GM19328 (cell line): Measurements from ENCODE around the gene UNC80.

Experiments used
- ATAC-seq: cut with Tn5 transposase; IDR thresholded peaks from one replicate; pipeline ENCODE4 v1.9.1; 2021; ENCODE audit warnings: mild to moderate bottlenecking, moderate library complexity; ENCODE audit not compliant: unreplicated experiment

Gene UNC80

GRCh38 chr2:209960676-209961630 is 189.3 kb downstream of the UNC80 start:
- peak; percentile 95 for ATAC-seq

GRCh38 chr2:209965723-209966122 is 194.1 kb downstream of the UNC80 start:
- ATAC-seq: no peak

- no peak for ATAC-seq
Measured at GRCh38 chr2:209969692-209970091, 198.1 kb downstream of the UNC80 start.

- ATAC-seq: no peak
Measured at GRCh38 chr2:209970271-209970670, 198.6 kb downstream of the UNC80 start.

GRCh38 chr2:209970711-209971110 is 199.1 kb downstream of the UNC80 start:
- ATAC-seq: no peak

- ATAC-seq: no peak
Measured at GRCh38 chr2:209973328-209973727, 201.7 kb downstream of the UNC80 start.

- ATAC-seq: no peak
Measured at GRCh38 chr2:209974576-209974975, 202.9 kb downstream of the UNC80 start.

GRCh38 chr2:209976698-209977385 is 205.2 kb downstream of the UNC80 start:
- ATAC-seq: no peak

- ATAC-seq: no peak
Measured at GRCh38 chr2:209977386-209978239, 206.0 kb downstream of the UNC80 start.

- no peak for ATAC-seq
Measured at GRCh38 chr2:209984291-209984690, 212.7 kb downstream of the UNC80 start.

GRCh38 chr2:209985874-209986273 is 214.2 kb downstream of the UNC80 start:
- no peak for ATAC-seq

GRCh38 chr2:209986415-209986814 is 214.8 kb downstream of the UNC80 start:
- no peak for ATAC-seq

- no peak for ATAC-seq
Measured at GRCh38 chr2:209988010-209988409, 216.4 kb downstream of the UNC80 start.

- no peak for ATAC-seq
Measured at GRCh38 chr2:209990838-209991237, 219.2 kb downstream of the UNC80 start.

- ATAC-seq: no peak
Measured at GRCh38 chr2:209993968-209994367, 222.3 kb downstream of the UNC80 start.

- no peak for ATAC-seq
Measured at GRCh38 chr2:209998596-209998995, 227.0 kb downstream of the UNC80 start.

- no peak for ATAC-seq
Measured at GRCh38 chr2:210000464-210001324, 229.1 kb downstream of the UNC80 start.

- peak; percentile 100 for ATAC-seq
Measured at GRCh38 chr2:210002158-210003157, 230.8 kb downstream of the UNC80 start, which contains the start of gene RPE. RPE (plus strand) TSS chr2:210002638; CDS start chr2:210002662, 24 bp downstream.

- ATAC-seq: no peak
Measured at GRCh38 chr2:210003359-210003758, 231.7 kb downstream of the UNC80 start.
